Measurements from ENCODE around the gene TTLL5. TPM values are rescaled to one million over a fixed set of nuclear protein-coding genes. Genes with fewer than 3 reads are reported as not detected.

TTLL5 gene
- total RNA-seq, 5 donors from 2014 or later (not counting 1 experiment from before 2014, with no cell fraction given): 15.4 to 36.2 (median 22.2) TPM

DNA sequence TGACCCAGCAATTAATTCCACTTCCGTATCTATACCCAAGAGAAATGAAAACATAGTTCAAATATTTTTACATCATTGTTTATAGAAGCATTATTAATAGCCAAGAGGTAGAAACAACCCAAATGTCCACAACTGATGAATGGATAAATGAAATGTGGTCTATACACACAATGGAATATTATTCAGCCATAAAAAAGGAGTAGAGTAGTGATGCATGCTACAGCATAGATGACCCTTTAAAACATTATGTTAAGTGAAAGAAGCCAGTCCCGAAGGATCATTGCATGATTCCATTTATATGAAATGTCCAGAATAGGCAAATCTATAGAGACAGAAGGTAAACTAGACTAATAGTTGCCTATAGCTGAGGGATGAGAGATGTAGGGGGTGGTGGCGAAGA is 291.4 kb downstream of the TTLL5 start:
- Mint-ChIP-seq H3K9me3 (peaks cover 3 to 10% (median 9%) of the 10 kb centered on the region in 3 donors), H3K4me3 (no peak overlapping the region), H3K4me1 (no peaks in the 10 kb centered on the region), H3K27ac (no peak overlapping the region), H3K36me3 (peaks cover 18% of the 10 kb centered on the region), H3K27me3 (no peaks in the 10 kb centered on the region)
- no peaks in the 10 kb centered on the region for H3K9me3 ChIP-seq
- ChIA-PET POLR2A (interaction anchor here in 1 of 2 donors (0.6 kb wide), 1 partner anchor 11 kb away, joined by 9 read pairs; no protein-coding TSS in a partner anchor), CTCF (no interaction called here)
- ATAC-seq (replicated peaks in 1 of 4) (no peak), DNase-seq (no peak)
- peaks cover 0 to 4% of the 10 kb centered on the region in 2 donors for H3K36me3 ChIP-seq (ENCODE audit: control insufficient read depth in 2 of 2, extremely low read depth in 1 of 2, insufficient read depth in 1 of 2, low read length in 1 of 2)
- H3K27ac ChIP-seq (ENCODE audit: low read length): no peak overlapping the region
- H3K4me1 ChIP-seq (ENCODE audit: control insufficient read depth in 1 of 2, extremely low read depth in 1 of 2, insufficient read depth in 2 of 2, low read length in 2 of 2): no peaks in the 10 kb centered on the region
- H3K4me3 ChIP-seq (ENCODE audit: control insufficient read depth in 1 of 2, extremely low read depth in 1 of 2, low read length in 1 of 2): no peak overlapping the region
- no peaks in the 10 kb centered on the region for H3K27me3 ChIP-seq (replicated peaks in 1 of 2; ENCODE audit: control insufficient read depth in 2 of 2, extremely low read depth in 1 of 2, insufficient read depth in 2 of 2, low read length in 1 of 2)
- WGBS (ENCODE audit: insufficient coverage): 100% methylated on average over 1 of the region's 3 CpGs

DNA sequence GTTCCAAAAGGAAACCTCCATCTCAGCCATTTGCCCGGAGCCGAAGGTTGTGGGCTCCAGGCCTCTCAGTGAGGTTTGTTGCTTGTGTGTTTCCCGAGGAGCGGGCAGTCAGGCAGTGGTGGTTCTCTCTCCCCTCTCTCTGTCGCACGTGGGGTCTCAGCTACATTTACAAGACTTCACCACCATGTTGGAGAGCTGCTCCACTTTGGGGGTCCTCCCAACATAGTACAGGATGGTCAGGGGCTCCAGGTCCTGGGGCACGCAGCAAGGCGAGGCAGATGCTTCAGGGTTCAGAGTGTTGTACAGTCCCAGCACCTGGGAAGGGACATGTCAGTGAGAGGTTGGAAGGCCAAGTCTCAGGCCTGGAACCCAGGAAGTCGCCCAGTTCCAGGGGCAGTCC is 298.0 kb downstream of the TTLL5 start:
- WGBS (ENCODE audit: insufficient coverage): 95% methylated on average over 6 of the region's 9 CpGs
- H3K4me3 Mint-ChIP-seq: no peak overlapping the region
- H3K27ac Mint-ChIP-seq: no peak overlapping the region
- ChIA-PET POLR2A (no interaction called here), CTCF (no interaction called here)
- no peak for DNase-seq
- peaks cover 0 to 5% (median 0%) of the 10 kb centered on the region in 3 donors for H3K4me1 Mint-ChIP-seq
- H3K27me3 Mint-ChIP-seq: no peaks in the 10 kb centered on the region
- peaks cover 27% of the 10 kb centered on the region for H3K36me3 Mint-ChIP-seq
- Histone ChIP-seq H3K4me3 (ENCODE audit: control insufficient read depth in 1 of 2, extremely low read depth in 1 of 2, low read length in 1 of 2) (no peak overlapping the region), H3K27me3 (replicated peaks in 1 of 2; ENCODE audit: control insufficient read depth in 2 of 2, extremely low read depth in 1 of 2, insufficient read depth in 2 of 2, low read length in 1 of 2) (no peaks in the 10 kb centered on the region), H3K4me1 (ENCODE audit: control insufficient read depth in 1 of 2, extremely low read depth in 1 of 2, insufficient read depth in 2 of 2, low read length in 2 of 2) (no peaks in the 10 kb centered on the region), H3K36me3 (ENCODE audit: control insufficient read depth in 2 of 2, extremely low read depth in 1 of 2, insufficient read depth in 1 of 2, low read length in 1 of 2) (peaks cover 4% of the 10 kb centered on the region in 2 donors), H3K9me3 (no peaks in the 10 kb centered on the region), H3K27ac (ENCODE audit: low read length) (no peak overlapping the region)
- no peak for ATAC-seq (replicated peaks in 1 of 4)
- no peaks in the 10 kb centered on the region for H3K9me3 Mint-ChIP-seq

DNA sequence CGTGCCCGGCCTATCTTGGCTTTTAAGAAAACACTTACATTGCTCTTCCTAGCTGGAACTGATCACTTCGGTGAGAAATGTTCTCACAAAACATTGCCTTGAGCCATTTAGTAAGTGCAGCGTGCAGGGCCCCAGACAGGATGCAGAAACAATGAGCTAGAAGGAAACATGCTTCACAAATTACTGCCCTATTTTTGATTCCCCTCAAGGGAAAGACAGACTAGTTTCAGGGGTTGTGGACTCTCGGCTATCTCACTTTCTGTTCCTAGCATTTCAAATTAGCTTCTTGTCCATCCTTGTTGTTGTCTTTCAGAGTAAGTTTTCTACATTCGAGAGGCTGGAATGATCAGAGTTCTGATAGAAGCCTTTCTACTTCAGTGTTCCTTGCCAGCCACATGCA is 299.2 kb downstream of the TTLL5 start:
- no peak for ATAC-seq (replicated peaks in 1 of 4)
- ChIA-PET POLR2A (no interaction called here), CTCF (no interaction called here)
- 100% methylated on average over 4 of the region's 6 CpGs for WGBS (ENCODE audit: insufficient coverage)
- no peak overlapping the region for H3K27ac Mint-ChIP-seq
- Histone ChIP-seq H3K27ac (ENCODE audit: low read length) (no peak overlapping the region), H3K27me3 (replicated peaks in 1 of 2; ENCODE audit: control insufficient read depth in 2 of 2, extremely low read depth in 1 of 2, insufficient read depth in 2 of 2, low read length in 1 of 2) (no peaks in the 10 kb centered on the region), H3K4me3 (ENCODE audit: control insufficient read depth in 1 of 2, extremely low read depth in 1 of 2, low read length in 1 of 2) (no peak overlapping the region), H3K4me1 (ENCODE audit: control insufficient read depth in 1 of 2, extremely low read depth in 1 of 2, insufficient read depth in 2 of 2, low read length in 2 of 2) (no peaks in the 10 kb centered on the region), H3K9me3 (no peaks in the 10 kb centered on the region), H3K36me3 (ENCODE audit: control insufficient read depth in 2 of 2, extremely low read depth in 1 of 2, insufficient read depth in 1 of 2, low read length in 1 of 2) (peaks cover 1 to 4% of the 10 kb centered on the region in 2 donors)
- peaks cover 0 to 5% (median 0%) of the 10 kb centered on the region in 3 donors for H3K4me1 Mint-ChIP-seq
- H3K9me3 Mint-ChIP-seq: no peaks in the 10 kb centered on the region
- H3K36me3 Mint-ChIP-seq: peaks cover 26% of the 10 kb centered on the region
- DNase-seq: no peak
- H3K27me3 Mint-ChIP-seq: no peaks in the 10 kb centered on the region
- no peak overlapping the region for H3K4me3 Mint-ChIP-seq

GRCh38 chr14:75961662-75962061 is 300.6 kb downstream of the TTLL5 start:
- H3K27me3 ChIP-seq (replicated peaks in 1 of 2; ENCODE audit: control insufficient read depth in 2 of 2, extremely low read depth in 1 of 2, insufficient read depth in 2 of 2, low read length in 1 of 2): no peaks in the 10 kb centered on the region
- peaks cover 2 to 4% of the 10 kb centered on the region in 2 donors for H3K36me3 ChIP-seq (ENCODE audit: control insufficient read depth in 2 of 2, extremely low read depth in 1 of 2, insufficient read depth in 1 of 2, low read length in 1 of 2)
- no peaks in the 10 kb centered on the region for H3K9me3 ChIP-seq
- H3K27ac ChIP-seq (ENCODE audit: low read length): no peak overlapping the region
- ChIA-PET CTCF (no interaction called here), POLR2A (no interaction called here)
- no peak for ATAC-seq (replicated peaks in 1 of 4)
- peaks cover 39% of the 10 kb centered on the region for H3K36me3 Mint-ChIP-seq
- no peak overlapping the region for H3K4me3 Mint-ChIP-seq
- H3K4me1 Mint-ChIP-seq: peaks cover 0 to 5% (median 0%) of the 10 kb centered on the region in 3 donors
- no CpG with 5 or more reads among the region's 3 CpGs for WGBS (ENCODE audit: insufficient coverage)
- H3K27ac Mint-ChIP-seq: no peak overlapping the region
- no peaks in the 10 kb centered on the region for H3K27me3 Mint-ChIP-seq
- DNase-seq: no peak
- H3K4me1 ChIP-seq (ENCODE audit: control insufficient read depth in 1 of 2, extremely low read depth in 1 of 2, insufficient read depth in 2 of 2, low read length in 2 of 2): no peaks in the 10 kb centered on the region
- H3K4me3 ChIP-seq (ENCODE audit: control insufficient read depth in 1 of 2, extremely low read depth in 1 of 2, low read length in 1 of 2): no peak overlapping the region
- H3K9me3 Mint-ChIP-seq: no peaks in the 10 kb centered on the region

GRCh38 chr14:75967866-75968265 is 306.8 kb downstream of the TTLL5 start:
- Histone ChIP-seq H3K9me3 (no peaks in the 10 kb centered on the region), H3K4me3 (ENCODE audit: control insufficient read depth in 1 of 2, extremely low read depth in 1 of 2, low read length in 1 of 2) (no peak overlapping the region), H3K27me3 (replicated peaks in 1 of 2; ENCODE audit: control insufficient read depth in 2 of 2, extremely low read depth in 1 of 2, insufficient read depth in 2 of 2, low read length in 1 of 2) (no peaks in the 10 kb centered on the region), H3K36me3 (ENCODE audit: control insufficient read depth in 2 of 2, extremely low read depth in 1 of 2, insufficient read depth in 1 of 2, low read length in 1 of 2) (peaks cover 4 to 6% of the 10 kb centered on the region in 2 donors), H3K27ac (ENCODE audit: low read length) (no peak overlapping the region), H3K4me1 (ENCODE audit: control insufficient read depth in 1 of 2, extremely low read depth in 1 of 2, insufficient read depth in 2 of 2, low read length in 2 of 2) (no peaks in the 10 kb centered on the region)
- Mint-ChIP-seq H3K9me3 (no peaks in the 10 kb centered on the region), H3K27me3 (no peaks in the 10 kb centered on the region), H3K4me3 (no peak overlapping the region), H3K27ac (no peak overlapping the region), H3K4me1 (no peaks in the 10 kb centered on the region), H3K36me3 (peaks cover 37% of the 10 kb centered on the region)
- ChIA-PET POLR2A (interaction anchor here in 1 of 2 donors (0.6 kb wide), 1 partner anchor 222 kb away, joined by 5 read pairs; no protein-coding TSS in a partner anchor), CTCF (interaction anchor here in 1 of 2 donors (0.6 kb wide), 1 partner anchor 11 kb away, joined by 4 read pairs; no protein-coding TSS in a partner anchor)
- 94% methylated on average over 2 of the region's 3 CpGs for WGBS (ENCODE audit: insufficient coverage)
- ATAC-seq (replicated peaks in 1 of 4): no peak
- no peak for DNase-seq

DNA sequence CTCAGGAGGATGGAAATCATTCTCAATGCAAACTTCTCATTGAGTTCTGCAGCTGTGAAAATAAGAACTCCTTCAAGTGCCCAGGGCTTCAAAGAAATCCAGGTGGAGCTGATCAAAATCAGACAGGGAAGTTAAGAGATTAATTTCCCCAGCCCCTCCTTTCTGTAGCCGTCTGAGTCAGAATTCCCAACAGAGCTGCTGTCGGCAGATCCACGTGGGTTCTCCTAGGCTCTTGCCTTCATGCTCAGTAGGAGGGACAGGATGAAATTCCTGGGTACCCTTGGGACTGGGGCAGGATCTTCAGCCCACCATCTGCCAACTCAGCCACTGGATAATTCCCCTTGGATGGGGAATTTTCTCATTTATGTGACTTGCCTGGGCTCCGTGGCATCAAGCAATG is 307.4 kb downstream of the TTLL5 start:
- Mint-ChIP-seq H3K36me3 (peaks cover 36% of the 10 kb centered on the region), H3K4me3 (no peak overlapping the region), H3K9me3 (no peaks in the 10 kb centered on the region), H3K27me3 (no peaks in the 10 kb centered on the region), H3K27ac (no peak overlapping the region), H3K4me1 (no peaks in the 10 kb centered on the region)
- no peaks in the 10 kb centered on the region for H3K9me3 ChIP-seq
- H3K36me3 ChIP-seq (ENCODE audit: control insufficient read depth in 2 of 2, extremely low read depth in 1 of 2, insufficient read depth in 1 of 2, low read length in 1 of 2): peaks cover 0 to 6% of the 10 kb centered on the region in 2 donors
- H3K27me3 ChIP-seq (replicated peaks in 1 of 2; ENCODE audit: control insufficient read depth in 2 of 2, extremely low read depth in 1 of 2, insufficient read depth in 2 of 2, low read length in 1 of 2): no peaks in the 10 kb centered on the region
- no peak overlapping the region for H3K4me3 ChIP-seq (ENCODE audit: control insufficient read depth in 1 of 2, extremely low read depth in 1 of 2, low read length in 1 of 2)
- H3K27ac ChIP-seq (ENCODE audit: low read length): no peak overlapping the region
- ATAC-seq (replicated peaks in 1 of 4) (no peak), DNase-seq (no peak)
- POLR2A ChIA-PET: interaction anchor here in 1 of 2 donors (0.6 kb wide), 1 partner anchor 222 kb away, joined by 5 read pairs; no protein-coding TSS in a partner anchor
- 80% methylated on average over 1 of the region's 4 CpGs for WGBS (ENCODE audit: insufficient coverage)
- CTCF ChIA-PET: no interaction called here
- no peaks in the 10 kb centered on the region for H3K4me1 ChIP-seq (ENCODE audit: control insufficient read depth in 1 of 2, extremely low read depth in 1 of 2, insufficient read depth in 2 of 2, low read length in 2 of 2)

GRCh38 chr14:75969126-75969525 is 308.1 kb downstream of the TTLL5 start:
- Mint-ChIP-seq H3K36me3 (peaks cover 35% of the 10 kb centered on the region), H3K9me3 (no peaks in the 10 kb centered on the region), H3K4me3 (no peak overlapping the region), H3K27me3 (no peaks in the 10 kb centered on the region), H3K27ac (no peak overlapping the region), H3K4me1 (no peaks in the 10 kb centered on the region)
- H3K27ac ChIP-seq (ENCODE audit: low read length): no peak overlapping the region
- no peaks in the 10 kb centered on the region for H3K27me3 ChIP-seq (replicated peaks in 1 of 2; ENCODE audit: control insufficient read depth in 2 of 2, extremely low read depth in 1 of 2, insufficient read depth in 2 of 2, low read length in 1 of 2)
- H3K4me1 ChIP-seq (ENCODE audit: control insufficient read depth in 1 of 2, extremely low read depth in 1 of 2, insufficient read depth in 2 of 2, low read length in 2 of 2): no peaks in the 10 kb centered on the region
- no peaks in the 10 kb centered on the region for H3K9me3 ChIP-seq
- CTCF ChIA-PET: no interaction called here
- ATAC-seq (replicated peaks in 1 of 4): no peak
- peaks cover 0 to 6% of the 10 kb centered on the region in 2 donors for H3K36me3 ChIP-seq (ENCODE audit: control insufficient read depth in 2 of 2, extremely low read depth in 1 of 2, insufficient read depth in 1 of 2, low read length in 1 of 2)
- DNase-seq: no peak
- POLR2A ChIA-PET: no interaction called here
- WGBS (ENCODE audit: insufficient coverage): 60% methylated on average over 1 of the region's 4 CpGs
- H3K4me3 ChIP-seq (ENCODE audit: control insufficient read depth in 1 of 2, extremely low read depth in 1 of 2, low read length in 1 of 2): no peak overlapping the region
